GM21360 (cell line): Measurements from ENCODE around the gene CHCHD10.
"Not testable (repeated sequence)": the region's sequence is repeated elsewhere in the genome, so short reads cannot be mapped to it uniquely, and the experiment has no call there.

ENCODE experiments used
- ATAC-seq: cut with Tn5 transposase; IDR thresholded peaks from one replicate; pipeline ENCODE4 v1.9.1; 2021; ENCODE audit warnings: mild to moderate bottlenecking, moderate library complexity; ENCODE audit not compliant: unreplicated experiment

The CHCHD10 gene

GRCh38 chr22:23751441-23751996 lies 16.3 kb downstream of the CHCHD10 start:
- ATAC-seq = no peak

- peak; percentile 57 for ATAC-seq
Measured at GRCh38 chr22:23750714-23751440, 16.9 kb downstream of the CHCHD10 start, which contains the start of gene ZNF70. Gene ZNF70 (minus strand): TSS chr22:23751112. CDS start chr22:23745140, 5,972 bp downstream.

GRCh38 chr22:23750367-23750713 lies 17.4 kb downstream of the CHCHD10 start:
- ATAC-seq = no peak

GRCh38 chr22:23749841-23750301 lies 17.9 kb downstream of the CHCHD10 start:
- no peak for ATAC-seq

- ATAC-seq = no peak
Measured at GRCh38 chr22:23745791-23746190, 22.0 kb downstream of the CHCHD10 start.

- ATAC-seq = no peak
Measured at GRCh38 chr22:23744485-23744884, 23.3 kb downstream of the CHCHD10 start.

- no peak for ATAC-seq
Measured at GRCh38 chr22:23744001-23744400, 23.8 kb downstream of the CHCHD10 start.

GRCh38 chr22:23743303-23743705 lies 24.5 kb downstream of the CHCHD10 start:
- no peak for ATAC-seq

- no peak for ATAC-seq
Measured at GRCh38 chr22:23742505-23743264, 25.1 kb downstream of the CHCHD10 start.

GRCh38 chr22:23737696-23738095 lies 30.1 kb downstream of the CHCHD10 start:
- no peak for ATAC-seq

GRCh38 chr22:23728108-23728507 lies 39.7 kb downstream of the CHCHD10 start:
- ATAC-seq = not testable (repeated sequence)

GRCh38 chr22:23722724-23723123 lies 45.0 kb downstream of the CHCHD10 start:
- ATAC-seq = no peak

GRCh38 chr22:23722160-23722559 lies 45.6 kb downstream of the CHCHD10 start:
- ATAC-seq = no peak

GRCh38 chr22:23720855-23721254 lies 46.9 kb downstream of the CHCHD10 start:
- no peak for ATAC-seq

GRCh38 chr22:23718371-23719165 lies 49.2 kb downstream of the CHCHD10 start:
- ATAC-seq = no peak

- peak; percentile 84 for ATAC-seq
Measured at GRCh38 chr22:23716811-23717801, 50.7 kb downstream of the CHCHD10 start.
